Measurements from ENCODE around the gene ZNF479.
"Not testable (repeated sequence)": the region's sequence is repeated elsewhere in the genome, so short reads cannot be mapped to it uniquely, and the experiment has no call there.

Gene ZNF479

GRCh38 chr7:57132336-57132735, at the start of gene ZNF479:
TSS of gene ZNF479 (minus strand) at chr7:57132436. CDS start at chr7:57132324, 112 bp downstream.
- DNase-seq (ENCODE audit: low read depth in 2 of 3, low spot score in 2 of 3), result not testable (repeated sequence)

DNA sequence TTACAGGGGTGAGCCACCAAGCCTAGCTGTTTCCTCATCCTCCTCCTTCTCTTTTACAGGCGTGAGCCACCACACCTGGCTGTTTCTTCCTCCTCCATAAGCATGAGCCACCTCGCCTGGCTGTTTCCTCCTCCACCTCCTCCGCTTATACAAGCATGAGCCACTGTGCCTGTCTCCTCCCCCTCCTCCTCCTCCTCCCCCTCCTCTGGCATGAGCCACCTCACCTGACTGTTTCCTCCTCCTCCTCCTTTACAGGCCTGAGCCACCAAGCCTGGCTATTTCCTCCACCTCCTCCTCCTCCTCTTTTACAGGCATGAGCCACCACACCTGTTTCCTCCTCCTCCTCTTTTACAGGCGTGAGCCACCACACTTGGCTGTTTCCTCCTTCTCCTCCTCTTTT, 49.8 kb upstream of the ZNF479 start:
- no peak for DNase-seq (ENCODE audit: low read depth in 2 of 3, low spot score in 2 of 3)

GRCh38 chr7:57181281-57181680, 49.0 kb upstream of the ZNF479 start:
- DNase-seq (ENCODE audit: low read depth in 2 of 3, low spot score in 2 of 3), result no peak

DNA sequence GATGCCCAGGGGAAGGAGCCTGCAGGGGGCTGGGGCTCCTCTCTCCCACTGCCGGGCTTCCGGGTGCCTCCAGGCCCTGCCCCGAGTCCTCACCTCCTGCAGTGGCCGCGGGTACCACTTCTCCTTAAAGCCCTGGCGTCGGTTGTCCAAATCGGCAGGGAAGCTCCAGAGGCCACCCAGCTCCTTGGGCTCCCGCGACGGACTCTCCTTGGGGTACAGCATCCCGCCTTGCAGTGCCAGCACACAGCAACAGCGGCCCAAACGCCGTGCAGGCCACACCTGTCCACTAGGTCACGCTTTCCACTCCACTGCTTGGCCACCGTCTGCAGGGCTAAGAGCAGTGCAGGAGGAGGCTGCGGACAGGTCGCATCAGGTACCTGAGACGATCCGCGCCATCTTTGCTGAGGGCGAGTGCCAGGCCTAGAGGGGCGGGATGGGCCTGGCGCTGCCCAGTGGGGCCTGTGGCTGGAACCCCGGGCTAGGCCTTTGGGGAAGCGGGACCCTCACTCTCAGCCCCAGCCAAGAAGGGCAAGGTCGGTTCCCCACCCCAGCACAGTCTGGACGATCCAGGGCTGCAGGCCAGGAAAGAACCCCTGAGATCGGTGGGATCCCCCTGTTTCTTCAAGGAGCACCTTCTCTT, 47.7 kb upstream of the ZNF479 start:
- DNase-seq (ENCODE audit: low read depth in 2 of 3, low spot score in 2 of 3), result no peak

DNA sequence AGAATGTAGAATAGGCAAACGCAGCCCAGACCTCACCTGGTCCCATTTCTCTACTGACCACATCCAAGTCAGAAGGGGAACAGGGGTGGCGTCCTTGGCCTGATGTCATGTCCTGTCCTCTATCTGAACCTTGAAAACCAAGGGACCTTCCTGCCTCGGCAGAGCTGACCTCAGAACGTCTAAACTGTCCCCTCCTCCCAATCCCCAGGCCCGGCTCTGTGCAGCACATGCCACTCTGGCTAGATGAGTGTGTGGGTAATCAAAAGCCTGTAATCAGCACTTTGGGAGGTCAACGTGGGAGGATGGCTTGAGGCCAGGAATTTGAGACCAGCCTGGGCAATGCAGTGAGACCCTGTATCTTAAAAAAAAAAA, 46.5 kb upstream of the ZNF479 start:
- DNase-seq (ENCODE audit: low read depth in 2 of 3, low spot score in 2 of 3), result no peak

- no peak for DNase-seq (ENCODE audit: low read depth in 2 of 3, low spot score in 2 of 3)
These were observed 45.9 kb upstream of the ZNF479 start for GRCh38 chr7:57177856-57178767.

- no peak for DNase-seq (ENCODE audit: low read depth in 2 of 3, low spot score in 2 of 3)
These were observed 44.8 kb upstream of the ZNF479 start for GRCh38 chr7:57176928-57177635.

DNA sequence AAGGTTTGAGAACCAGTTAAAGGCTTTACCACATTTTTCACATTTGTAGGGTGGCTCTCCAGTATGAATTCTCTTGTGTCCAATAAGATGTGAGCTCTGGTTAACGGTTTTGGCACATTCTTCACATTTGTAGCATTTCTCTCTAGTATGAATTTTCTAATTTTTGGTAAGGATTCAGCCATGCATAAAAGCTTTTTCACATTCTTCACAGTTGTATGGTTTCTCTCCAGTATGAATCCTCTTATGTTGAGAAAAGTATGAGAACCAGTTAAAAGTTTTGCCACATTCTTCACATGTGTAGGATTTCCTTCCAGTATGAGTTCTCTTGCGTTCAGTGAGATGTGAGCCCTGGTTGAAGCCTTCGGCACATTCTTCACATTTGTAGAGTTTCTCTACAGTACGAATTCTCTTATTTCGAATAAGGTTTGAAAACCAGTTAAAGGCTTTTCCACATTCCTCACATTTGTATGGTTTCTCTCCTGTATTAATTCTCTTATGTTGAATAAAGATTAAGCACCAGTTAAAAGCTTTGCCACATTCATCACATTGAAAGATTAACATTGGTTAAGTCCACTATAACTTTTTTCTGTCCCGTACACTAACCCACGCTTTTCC, 33.2 kb upstream of the ZNF479 start:
- no peak for DNase-seq (ENCODE audit: low read depth in 2 of 3, low spot score in 2 of 3)

DNA sequence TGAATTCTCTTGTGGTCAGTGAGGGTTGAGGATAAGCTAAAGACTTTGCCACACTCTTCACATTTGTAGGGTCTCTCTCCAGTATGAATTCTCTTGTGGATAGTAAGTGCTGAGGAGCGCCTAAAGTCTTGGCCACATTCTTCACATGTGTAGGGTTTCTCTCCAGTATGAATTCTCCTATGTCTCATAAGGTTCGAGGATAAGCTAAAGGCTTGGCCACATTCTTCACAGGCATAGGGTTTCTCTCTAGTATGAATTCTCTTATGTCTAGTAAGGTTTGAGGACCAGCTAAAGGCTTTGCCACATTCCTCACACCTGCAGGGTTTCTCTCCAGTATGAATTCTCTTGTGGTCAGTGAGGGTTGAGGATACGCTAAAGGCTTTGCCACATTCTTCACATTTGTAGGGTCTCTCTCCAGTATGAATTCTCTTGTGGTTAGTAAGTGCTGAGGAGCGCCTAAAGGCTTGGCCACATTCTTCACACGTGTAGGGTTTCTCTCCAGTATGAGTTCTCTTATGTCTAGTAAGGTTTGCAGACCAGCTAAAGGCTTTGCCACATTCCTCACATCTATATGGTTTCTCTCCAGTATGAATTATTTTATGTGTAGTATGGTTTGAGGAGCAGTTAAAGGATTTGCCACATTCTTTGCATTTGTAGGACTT, 12.0 kb downstream of the ZNF479 start:
- not testable (repeated sequence) for DNase-seq (ENCODE audit: low read depth in 2 of 3, low spot score in 2 of 3)

Measured in activated CD8-positive, alpha-beta memory T cell treated with anti-CD3 and anti-CD28 coated beads for 48 hours (primary cell).